ENCODE data around the gene GPR157.
A peak's percentile ranks its signal among the peaks of the same experiment; 100 is the strongest.

Gene GPR157

GRCh38 chr1:9086796-9087195, 42.1 kb downstream of the GPR157 start:
- Histone ChIP-seq H3K4me3 (ENCODE audit: low read depth in 1 of 2, low read length in 1 of 2) (no peak overlapping the region), H3K9me3 (no peaks in the 10 kb centered on the region), H3K36me3 (no peaks in the 10 kb centered on the region), H3K4me1 (ENCODE audit: control insufficient read depth in 1 of 2, insufficient read depth in 1 of 2, low read depth in 1 of 2, low read length in 1 of 2) (peaks cover 100% of the 10 kb centered on the region in 2 experiments), H3K27ac (peak overlapping the region; percentile 86), H3K27me3 (no peaks in the 10 kb centered on the region)
- TF ChIP-seq CTCF (IDR thresholded peaks at IDR 0.05), result no peak

GRCh38 chr1:9086045-9086444, 42.9 kb downstream of the GPR157 start:
- Histone ChIP-seq H3K9me3 (no peaks in the 10 kb centered on the region), H3K36me3 (no peaks in the 10 kb centered on the region), H3K4me1 (ENCODE audit: control insufficient read depth in 1 of 2, insufficient read depth in 1 of 2, low read depth in 1 of 2, low read length in 1 of 2) (peaks cover 95 to 99% of the 10 kb centered on the region in 2 experiments), H3K27me3 (no peaks in the 10 kb centered on the region), H3K4me3 (ENCODE audit: low read depth in 1 of 2, low read length in 1 of 2) (peak overlapping the region; percentile 1 to 15), H3K27ac (peak overlapping the region; percentile 86)
- no peak for TF ChIP-seq CTCF (IDR thresholded peaks at IDR 0.05)

- Histone ChIP-seq H3K4me3 (ENCODE audit: low read depth in 1 of 2, low read length in 1 of 2) (peak overlapping the region; percentile 1 to 15), H3K27ac (peak overlapping the region; percentile 86), H3K9me3 (no peaks in the 10 kb centered on the region), H3K36me3 (no peaks in the 10 kb centered on the region), H3K4me1 (ENCODE audit: control insufficient read depth in 1 of 2, insufficient read depth in 1 of 2, low read depth in 1 of 2, low read length in 1 of 2) (peaks cover 89 to 93% of the 10 kb centered on the region in 2 experiments), H3K27me3 (no peaks in the 10 kb centered on the region)
- TF ChIP-seq CTCF (IDR thresholded peaks at IDR 0.05), result no peak
These were observed 43.5 kb downstream of the GPR157 start for GRCh38 chr1:9085306-9085940.

GRCh38 chr1:9084906-9085305, 44.0 kb downstream of the GPR157 start:
- H3K4me3 ChIP-seq (ENCODE audit: low read depth in 1 of 2, low read length in 1 of 2), result no peak overlapping the region
- H3K9me3 ChIP-seq, result no peaks in the 10 kb centered on the region
- H3K36me3 ChIP-seq, result no peaks in the 10 kb centered on the region
- no peak for TF ChIP-seq CTCF (IDR thresholded peaks at IDR 0.05)
- peak overlapping the region; percentile 86 for H3K27ac ChIP-seq
- H3K4me1 ChIP-seq (ENCODE audit: control insufficient read depth in 1 of 2, insufficient read depth in 1 of 2, low read depth in 1 of 2, low read length in 1 of 2), result peaks cover 86 to 88% of the 10 kb centered on the region in 2 experiments
- H3K27me3 ChIP-seq, result no peaks in the 10 kb centered on the region

- TF ChIP-seq CTCF (IDR thresholded peaks at IDR 0.05), result no peak
- Histone ChIP-seq H3K4me1 (ENCODE audit: control insufficient read depth in 1 of 2, insufficient read depth in 1 of 2, low read depth in 1 of 2, low read length in 1 of 2) (peaks cover 76 to 77% of the 10 kb centered on the region in 2 experiments), H3K27ac (peak overlapping the region; percentile 86)
These were observed 47.4 kb downstream of the GPR157 start for GRCh38 chr1:9081473-9081872.

More at GRCh38 chr1:9081473-9081872, 47.4 kb downstream of the GPR157 start:
- Histone ChIP-seq H3K9me3 (no peaks in the 10 kb centered on the region), H3K27me3 (no peaks in the 10 kb centered on the region), H3K36me3 (no peaks in the 10 kb centered on the region), H3K4me3 (ENCODE audit: low read depth in 1 of 2, low read length in 1 of 2) (no peak overlapping the region)
